CD14-positive monocyte (primary cell): ENCODE results near the gene NPAS2. TPM values are rescaled to one million over a fixed set of nuclear protein-coding genes. Genes with fewer than 3 reads are reported as not detected.

Experiments used
- DNase-seq, 3 donors: peaks; one replicate each; pipeline ENCODE4 v3.0.0-alpha.2; 2011 to 2022
- H2AFZ ChIP-seq: 2 replicates; pipeline ENCODE4 v1.6.0; 2012; ENCODE audit warnings: mild to moderate bottlenecking, low read depth, low read length, inconsistent platforms; ENCODE audit not compliant: insufficient read depth, poor library complexity, severe bottlenecking
- H3K27ac ChIP-seq, 2 donors: 1 replicate in 1 of 2; 2 replicates in 1 of 2; pipeline ENCODE4 v1.5.1; 2012 to 2013; ENCODE audit warnings: low read length in 2 of 2, control low read depth in 1 of 2, inconsistent platforms in 1 of 2, low read depth in 1 of 2, mild to moderate bottlenecking in 1 of 2
- H3K27me3 ChIP-seq, 2 donors: one replicate each; pipeline versions ENCODE4 v1.6.0 to v1.6.1; 2011 to 2013; ENCODE audit warnings: low read length in 2 of 2; ENCODE audit not compliant: control insufficient read depth in 2 of 2, insufficient read depth in 2 of 2
- H3K36me3 ChIP-seq, 2 donors: replicated peaks in 1 of 2; 1 replicate in 1 of 2; 2 replicates in 1 of 2; pipeline versions ENCODE4 v1.5.1 to v1.6.1; 2012 to 2013; ENCODE audit warnings: low read length in 2 of 2, control low read depth in 1 of 2, inconsistent platforms in 1 of 2, mild to moderate bottlenecking in 1 of 2; ENCODE audit not compliant: insufficient read depth in 2 of 2, control insufficient read depth in 1 of 2
- H3K4me1 ChIP-seq, 2 donors: 1 replicate in 1 of 2; 2 replicates in 1 of 2; pipeline versions ENCODE4 v1.5.1 to v1.6.1; 2012 to 2013; ENCODE audit warnings: low read length in 2 of 2, control low read depth in 1 of 2, inconsistent platforms in 1 of 2, mild to moderate bottlenecking in 1 of 2, moderate library complexity in 1 of 2; ENCODE audit not compliant: insufficient read depth in 2 of 2, control insufficient read depth in 1 of 2
- H3K4me2 ChIP-seq: replicated peaks from 2 replicates; pipeline ENCODE3; 2012; ENCODE audit warnings: low read length, moderate library complexity, mild to moderate bottlenecking; ENCODE audit not compliant: poor library complexity, severe bottlenecking; ENCODE audit errors: extremely low read depth
- H3K4me3 ChIP-seq, 3 experiments: fragments of 200-600 bp in 1 of 3; sonication (generic) in 1 of 3; replicated peaks in 1 of 3; 1 replicate in 2 of 3; 2 replicates in 1 of 3; pipeline ENCODE4 v1.5.1; 2011 to 2013; ENCODE audit warnings: low read length in 3 of 3, mild to moderate bottlenecking in 3 of 3, control low read depth in 2 of 3, low read depth in 2 of 3, inconsistent platforms in 1 of 3, moderate library complexity in 1 of 3
- H3K79me2 ChIP-seq: 2 replicates; pipeline ENCODE4 v1.6.0; 2012; ENCODE audit warnings: mild to moderate bottlenecking, control low read depth, inconsistent platforms, low read length, moderate library complexity; ENCODE audit not compliant: insufficient read depth
- H3K9ac ChIP-seq: 2 replicates; pipeline ENCODE4 v1.6.0; 2017; ENCODE audit warnings: low read length, mild to moderate bottlenecking; ENCODE audit not compliant: insufficient read depth, poor library complexity, severe bottlenecking
- H3K9me3 ChIP-seq, 2 donors: replicated peaks in 1 of 2; 1 replicate in 1 of 2; 2 replicates in 1 of 2; pipeline versions ENCODE4 v1.5.1 to v1.6.1; 2012 to 2013; ENCODE audit warnings: low read length in 2 of 2, control low read depth in 1 of 2; ENCODE audit not compliant: control insufficient read depth in 1 of 2, insufficient read depth in 1 of 2
- H4K20me1 ChIP-seq: 2 replicates; pipeline ENCODE4 v1.6.0; 2012; ENCODE audit warnings: mild to moderate bottlenecking, low read length, control low read depth, moderate library complexity; ENCODE audit not compliant: insufficient read depth
- H3K27ac Mint-ChIP-seq, 7 donors: one replicate each; pipeline ENCODE4 v1.8.0; 2020; ENCODE audit warnings: mild to moderate bottlenecking in 7 of 7, mixed read lengths in 7 of 7, moderate library complexity in 6 of 7, inconsistent platforms in 2 of 7
- H3K27me3 Mint-ChIP-seq, 3 donors: one replicate each; pipeline ENCODE4 v1.8.0; 2021 to 2022; ENCODE audit warnings: low read depth in 3 of 3, mild to moderate bottlenecking in 3 of 3, mixed read lengths in 3 of 3, moderate library complexity in 3 of 3, inconsistent platforms in 1 of 3
- H3K36me3 Mint-ChIP-seq, 2 donors: one replicate each; pipeline ENCODE4 v1.8.0; 2020; ENCODE audit warnings: mixed read lengths in 2 of 2, inconsistent platforms in 1 of 2, mild to moderate bottlenecking in 1 of 2
- H3K4me1 Mint-ChIP-seq: one replicate; pipeline ENCODE4 v1.8.0; 2020; ENCODE audit warnings: mild to moderate bottlenecking, mixed read lengths
- H3K4me3 Mint-ChIP-seq, 2 donors: one replicate each; pipeline ENCODE4 v1.8.0; 2020; ENCODE audit warnings: mild to moderate bottlenecking in 2 of 2, mixed read lengths in 2 of 2, moderate library complexity in 1 of 2
- H3K9me3 Mint-ChIP-seq, 7 donors: one replicate each; pipeline ENCODE4 v1.8.0; 2020 to 2022; ENCODE audit warnings: mixed read lengths in 7 of 7, mild to moderate bottlenecking in 6 of 7, moderate library complexity in 6 of 7, inconsistent platforms in 2 of 7
- WGBS: methylation state at CpG from one replicate; pipeline ENCODE4 v1.1.5; 2013; ENCODE audit warnings: missing lambda C conversion rate; ENCODE audit not compliant: insufficient coverage; 5-methylcytosine and 5-hydroxymethylcytosine counted together
- intact Hi-C, 2 donors: fragments of 100-400 bp; cut with micrococcal nuclease; formaldehyde crosslinking; loops; one replicate each; pipeline versions ENCODE4 v1.15.0 to v1.15.1; 2023
- polyA plus RNA-seq, 3 donors: library from polyadenylated mRNA; depleted of rRNA in 1 of 3; unstranded in 2 of 3; stranded (reverse) in 1 of 3; fragments of 300-500 nt in 2 of 3; fragments of >200 nt in 1 of 3; fragmentation: Illumina TruSeq in 2 of 3; gene quantifications; 1 replicate in 2 of 3; 2 replicates in 1 of 3; pipeline ENCODE4 v1.2.3, GENCODE V29; 2012 to 2021
- TF ChIP-seq, protein P1 (sequence below): fragments of 200-600 bp; IDR thresholded peaks from one replicate; pipeline ENCODE4 v1.8.0; 2022; ENCODE audit warnings: antibody characterized with exemption, mild to moderate bottlenecking

Gene NPAS2
- polyA plus RNA-seq, 3 donors, result not detected

DNA sequence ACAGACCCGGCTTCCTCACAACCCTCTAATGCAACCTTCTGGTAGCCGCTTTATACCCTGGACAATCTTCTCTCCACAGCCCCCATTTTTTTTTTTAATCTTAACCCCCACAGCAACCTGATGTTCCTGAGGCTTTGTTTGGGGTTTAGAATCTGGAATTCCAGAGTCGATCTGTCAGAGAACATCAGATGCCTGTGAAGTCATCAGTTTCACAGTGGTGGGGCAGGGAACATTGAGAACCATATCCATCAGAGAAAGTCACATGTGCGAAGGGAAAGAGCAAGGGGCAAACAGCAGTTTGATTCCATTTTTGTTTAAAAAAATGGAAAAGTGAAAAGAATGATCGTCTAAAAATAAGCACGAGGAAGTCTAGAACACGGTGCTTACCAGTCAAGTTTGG, 20.6 kb downstream of the NPAS2 start:
- no peak overlapping the region for H3K27ac ChIP-seq
- no peak overlapping the region for H3K27ac Mint-ChIP-seq
- no peaks in the 10 kb centered on the region for H3K4me1 ChIP-seq
- H4K20me1 ChIP-seq, result no peaks in the 10 kb centered on the region
- H2AFZ ChIP-seq, result no peak overlapping the region
- H3K9me3 Mint-ChIP-seq, result peaks cover 0 to 3% (median 2%) of the 10 kb centered on the region in 7 donors
- H3K36me3 Mint-ChIP-seq, result no peaks in the 10 kb centered on the region
- intact Hi-C loops, result no loop called here
- 80% methylated on average over 6 of the region's 7 CpGs for WGBS
- no peak for DNase-seq
- H3K36me3 ChIP-seq, result no peaks in the 10 kb centered on the region
- no peaks in the 10 kb centered on the region for H3K9me3 ChIP-seq
- H3K27me3 ChIP-seq, result no peaks in the 10 kb centered on the region
- peaks cover 2% of the 10 kb centered on the region for H3K4me1 Mint-ChIP-seq
- no peak overlapping the region for H3K4me3 ChIP-seq
- H3K4me3 Mint-ChIP-seq, result no peak overlapping the region
- H3K79me2 ChIP-seq, result no peaks in the 10 kb centered on the region
- H3K9ac ChIP-seq, result no peak overlapping the region
- H3K27me3 Mint-ChIP-seq, result peaks cover 8 to 29% (median 20%) of the 10 kb centered on the region in 3 donors
- no peak overlapping the region for H3K4me2 ChIP-seq
- TF ChIP-seq, protein P1, sequence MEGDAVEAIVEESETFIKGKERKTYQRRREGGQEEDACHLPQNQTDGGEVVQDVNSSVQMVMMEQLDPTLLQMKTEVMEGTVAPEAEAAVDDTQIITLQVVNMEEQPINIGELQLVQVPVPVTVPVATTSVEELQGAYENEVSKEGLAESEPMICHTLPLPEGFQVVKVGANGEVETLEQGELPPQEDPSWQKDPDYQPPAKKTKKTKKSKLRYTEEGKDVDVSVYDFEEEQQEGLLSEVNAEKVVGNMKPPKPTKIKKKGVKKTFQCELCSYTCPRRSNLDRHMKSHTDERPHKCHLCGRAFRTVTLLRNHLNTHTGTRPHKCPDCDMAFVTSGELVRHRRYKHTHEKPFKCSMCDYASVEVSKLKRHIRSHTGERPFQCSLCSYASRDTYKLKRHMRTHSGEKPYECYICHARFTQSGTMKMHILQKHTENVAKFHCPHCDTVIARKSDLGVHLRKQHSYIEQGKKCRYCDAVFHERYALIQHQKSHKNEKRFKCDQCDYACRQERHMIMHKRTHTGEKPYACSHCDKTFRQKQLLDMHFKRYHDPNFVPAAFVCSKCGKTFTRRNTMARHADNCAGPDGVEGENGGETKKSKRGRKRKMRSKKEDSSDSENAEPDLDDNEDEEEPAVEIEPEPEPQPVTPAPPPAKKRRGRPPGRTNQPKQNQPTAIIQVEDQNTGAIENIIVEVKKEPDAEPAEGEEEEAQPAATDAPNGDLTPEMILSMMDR, result no peak

DNA sequence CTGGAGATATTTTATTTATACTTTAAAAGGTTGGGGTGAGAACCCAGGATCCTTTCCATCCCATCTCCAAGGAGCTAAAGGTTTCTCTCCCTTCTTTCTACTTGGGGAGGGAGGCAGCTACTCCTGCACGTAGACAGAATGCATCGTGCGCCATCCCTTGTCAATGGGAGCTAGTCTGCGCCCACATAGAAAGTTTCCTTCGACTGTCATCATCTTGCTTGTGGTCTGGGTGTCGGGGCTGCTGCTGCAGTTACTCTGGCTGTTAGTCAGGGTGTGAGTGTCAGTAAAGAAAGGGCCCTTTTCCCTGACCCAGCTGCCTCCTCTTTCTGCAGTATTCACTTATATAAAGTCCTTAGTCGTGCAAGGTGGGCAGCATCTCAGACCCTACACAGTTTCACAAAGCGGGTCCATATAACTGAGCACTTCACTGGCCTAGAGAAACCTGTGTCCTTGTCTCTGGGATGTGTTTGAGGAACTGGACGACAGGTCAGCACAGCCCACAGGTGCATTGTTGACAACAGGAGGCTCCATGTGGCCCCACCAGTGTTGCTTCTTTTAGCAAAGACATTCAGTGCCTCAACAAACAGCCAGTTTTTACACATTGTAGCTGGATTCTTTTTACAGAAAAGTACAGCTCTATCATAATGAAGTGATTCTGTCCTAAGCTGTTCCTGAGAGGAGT, 22.4 kb downstream of the NPAS2 start:
- no peak overlapping the region for H3K9ac ChIP-seq
- no peaks in the 10 kb centered on the region for H3K4me1 Mint-ChIP-seq
- H3K4me1 ChIP-seq, result no peaks in the 10 kb centered on the region
- no peaks in the 10 kb centered on the region for H3K27me3 ChIP-seq
- no peak overlapping the region for H3K4me3 Mint-ChIP-seq
- peaks cover 0 to 3% (median 0%) of the 10 kb centered on the region in 7 donors for H3K9me3 Mint-ChIP-seq
- no peak for DNase-seq
- H3K36me3 ChIP-seq, result no peaks in the 10 kb centered on the region
- no peak overlapping the region for H3K4me3 ChIP-seq
- intact Hi-C loops, result no loop called here
- no peaks in the 10 kb centered on the region for H3K79me2 ChIP-seq
- TF ChIP-seq, protein P1, result no peak
- H3K9me3 ChIP-seq, result no peaks in the 10 kb centered on the region
- H3K27ac Mint-ChIP-seq, result no peak overlapping the region
- no peak overlapping the region for H3K27ac ChIP-seq
- H3K36me3 Mint-ChIP-seq, result no peaks in the 10 kb centered on the region
- peaks cover 8 to 26% (median 17%) of the 10 kb centered on the region in 3 donors for H3K27me3 Mint-ChIP-seq
- no peak overlapping the region for H3K4me2 ChIP-seq
- H2AFZ ChIP-seq, result no peak overlapping the region
- WGBS, result 33% methylated on average over 1 of the region's 9 CpGs
- no peaks in the 10 kb centered on the region for H4K20me1 ChIP-seq
